Measurements from ENCODE around the gene PLEKHG3.
"Not testable (repeated sequence)": the region's sequence is repeated elsewhere in the genome, so short reads cannot be mapped to it uniquely, and the experiment has no call there.

Gene PLEKHG3

GRCh38 chr14:64704143-64704742 is at the start of gene PLEKHG3:
Gene PLEKHG3 (plus strand): TSS chr14:64704424. CDS start chr14:64727632, 23,208 bp downstream.
- H3K4me3 ChIP-seq (ENCODE audit: low read depth, low read length): peak within 1 kb of the TSS; percentile 63
- DNase-seq (ENCODE audit: low read depth, low spot score): peak; percentile 75
- in situ Hi-C loops (cut with HindIII; ENCODE audit: low sequenced_read_pairs): no loop called here
- TF ChIP-seq, protein P1, sequence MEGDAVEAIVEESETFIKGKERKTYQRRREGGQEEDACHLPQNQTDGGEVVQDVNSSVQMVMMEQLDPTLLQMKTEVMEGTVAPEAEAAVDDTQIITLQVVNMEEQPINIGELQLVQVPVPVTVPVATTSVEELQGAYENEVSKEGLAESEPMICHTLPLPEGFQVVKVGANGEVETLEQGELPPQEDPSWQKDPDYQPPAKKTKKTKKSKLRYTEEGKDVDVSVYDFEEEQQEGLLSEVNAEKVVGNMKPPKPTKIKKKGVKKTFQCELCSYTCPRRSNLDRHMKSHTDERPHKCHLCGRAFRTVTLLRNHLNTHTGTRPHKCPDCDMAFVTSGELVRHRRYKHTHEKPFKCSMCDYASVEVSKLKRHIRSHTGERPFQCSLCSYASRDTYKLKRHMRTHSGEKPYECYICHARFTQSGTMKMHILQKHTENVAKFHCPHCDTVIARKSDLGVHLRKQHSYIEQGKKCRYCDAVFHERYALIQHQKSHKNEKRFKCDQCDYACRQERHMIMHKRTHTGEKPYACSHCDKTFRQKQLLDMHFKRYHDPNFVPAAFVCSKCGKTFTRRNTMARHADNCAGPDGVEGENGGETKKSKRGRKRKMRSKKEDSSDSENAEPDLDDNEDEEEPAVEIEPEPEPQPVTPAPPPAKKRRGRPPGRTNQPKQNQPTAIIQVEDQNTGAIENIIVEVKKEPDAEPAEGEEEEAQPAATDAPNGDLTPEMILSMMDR (IDR thresholded peaks at IDR 0.05; ENCODE audit: low read depth, low read length): no peak

DNA sequence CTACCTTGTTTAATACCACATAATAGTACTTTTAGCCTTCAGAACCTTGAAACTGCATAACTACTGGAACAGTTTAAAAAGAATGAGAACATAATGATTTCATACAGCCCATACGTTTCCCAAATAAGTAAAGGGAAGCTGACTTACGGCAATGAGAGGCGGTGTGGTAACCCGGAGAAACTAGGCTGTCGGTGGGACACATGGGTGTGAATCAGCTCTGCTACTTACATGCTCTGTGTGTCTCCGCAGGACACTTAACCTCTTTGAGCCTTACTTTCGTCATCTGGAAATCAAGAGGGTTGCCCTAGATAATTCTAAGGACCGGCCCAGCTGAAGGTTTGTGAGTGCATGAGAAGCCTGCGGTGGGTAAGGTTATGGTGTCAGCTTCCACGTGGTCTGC is 49.3 kb upstream of the PLEKHG3 start:
- TF ChIP-seq, protein P1 (IDR thresholded peaks at IDR 0.05; ENCODE audit: low read depth, low read length): no peak
- in situ Hi-C loops (cut with HindIII; ENCODE audit: low sequenced_read_pairs): no loop called here
- peak; percentile 86 for DNase-seq (ENCODE audit: low read depth, low spot score)
- no peak overlapping the region for H3K4me3 ChIP-seq (ENCODE audit: low read depth, low read length)

DNA sequence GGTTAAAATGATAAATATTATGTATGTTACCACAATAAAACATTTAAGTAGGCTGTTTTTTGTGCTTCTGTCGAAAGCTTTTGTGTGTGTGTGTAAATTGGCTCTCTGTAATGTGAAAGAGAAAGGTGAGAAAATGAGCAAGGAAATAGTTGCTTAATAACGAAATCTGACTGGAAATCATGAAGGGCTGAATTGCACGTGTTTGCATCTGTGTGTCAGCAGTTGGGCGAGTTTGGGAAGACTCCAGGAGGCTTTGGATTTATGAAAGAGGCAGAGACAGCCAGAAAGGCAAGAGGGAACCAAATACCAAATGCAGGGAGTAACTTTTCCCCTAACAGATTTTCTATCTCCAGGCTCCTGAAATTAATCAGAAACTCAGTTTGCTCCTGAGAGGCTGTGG is 47.2 kb upstream of the PLEKHG3 start:
- TF ChIP-seq, protein P1 (IDR thresholded peaks at IDR 0.05; ENCODE audit: low read depth, low read length): no peak
- H3K4me3 ChIP-seq (ENCODE audit: low read depth, low read length): no peak overlapping the region
- DNase-seq (ENCODE audit: low read depth, low spot score): no peak
- in situ Hi-C loops (cut with HindIII; ENCODE audit: low sequenced_read_pairs): no loop called here

DNA sequence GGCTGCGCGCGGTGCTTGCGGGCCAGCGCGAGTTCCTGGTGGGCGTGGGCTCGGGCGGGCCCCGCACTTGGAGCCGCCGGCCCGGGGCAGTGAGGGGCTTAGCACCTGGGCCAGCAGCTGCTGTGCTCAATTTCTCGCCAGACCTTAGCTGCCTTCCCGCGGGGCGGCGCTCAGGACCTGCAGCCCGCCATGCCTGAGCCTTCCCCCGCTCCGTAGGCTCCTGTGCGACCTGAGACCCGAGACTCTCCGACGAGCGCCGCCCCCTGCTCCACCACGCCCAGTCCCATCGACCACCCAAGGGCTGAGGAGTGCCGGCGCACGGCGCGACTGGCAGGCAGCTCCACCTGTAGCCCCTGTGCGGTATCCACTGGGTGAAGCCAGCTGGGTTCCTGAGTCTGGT is 46.0 kb upstream of the PLEKHG3 start:
- TF ChIP-seq, protein P1 (IDR thresholded peaks at IDR 0.05; ENCODE audit: low read depth, low read length): no peak
- in situ Hi-C loops (cut with HindIII; ENCODE audit: low sequenced_read_pairs): no loop called here
- no peak overlapping the region for H3K4me3 ChIP-seq (ENCODE audit: low read depth, low read length)
- no peak for DNase-seq (ENCODE audit: low read depth, low spot score)

GRCh38 chr14:64658700-64659264 is 45.4 kb upstream of the PLEKHG3 start:
- in situ Hi-C loops (cut with HindIII; ENCODE audit: low sequenced_read_pairs); H3K4me3 ChIP-seq (ENCODE audit: low read depth, low read length); DNase-seq (ENCODE audit: low read depth, low spot score): not testable (repeated sequence)

DNA sequence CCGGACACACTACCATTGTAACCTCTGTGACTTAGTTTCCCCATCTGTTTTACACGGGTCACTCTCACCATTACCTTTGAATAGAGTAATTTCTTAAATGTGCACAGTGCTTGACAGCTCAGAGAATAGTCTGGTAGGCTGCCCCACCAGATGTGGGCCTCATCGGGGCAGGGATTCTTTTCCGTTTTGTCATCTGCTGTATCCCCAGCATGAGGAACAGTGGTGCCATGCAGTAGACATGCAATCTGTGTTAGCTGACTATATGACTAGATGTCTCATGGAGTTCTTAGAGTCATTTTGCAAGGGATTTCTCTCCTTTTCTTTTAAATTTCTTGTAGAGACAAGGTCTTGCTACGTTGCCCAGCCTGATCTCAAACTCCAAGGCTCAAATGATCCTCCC is 44.9 kb upstream of the PLEKHG3 start:
- DNase-seq (ENCODE audit: low read depth, low spot score): no peak
- TF ChIP-seq, protein P1 (IDR thresholded peaks at IDR 0.05; ENCODE audit: low read depth, low read length): no peak
- in situ Hi-C loops (cut with HindIII; ENCODE audit: low sequenced_read_pairs): no loop called here
- no peak overlapping the region for H3K4me3 ChIP-seq (ENCODE audit: low read depth, low read length)

- H3K4me3 ChIP-seq (ENCODE audit: low read depth, low read length): no peak overlapping the region
- TF ChIP-seq, protein P1 (IDR thresholded peaks at IDR 0.05; ENCODE audit: low read depth, low read length): no peak
- peak; percentile 28 for DNase-seq (ENCODE audit: low read depth, low spot score)
- in situ Hi-C loops (cut with HindIII; ENCODE audit: low sequenced_read_pairs): no loop called here
Observed at GRCh38 chr14:64663174-64663573, 41.0 kb upstream of the PLEKHG3 start.
